GM12873 (cell line): ENCODE results near the gene CIB4.

Source experiments
- TF ChIP-seq, protein P1 (sequence below): IDR thresholded peaks from 2 replicates; pipeline ENCODE4 v1.5.1; 2012; ENCODE audit warnings: low read depth, mild to moderate bottlenecking, moderate library complexity, low read length, control low read depth; ENCODE audit not compliant: insufficient read depth; ENCODE audit errors: missing control alignments

CIB4 gene

DNA sequence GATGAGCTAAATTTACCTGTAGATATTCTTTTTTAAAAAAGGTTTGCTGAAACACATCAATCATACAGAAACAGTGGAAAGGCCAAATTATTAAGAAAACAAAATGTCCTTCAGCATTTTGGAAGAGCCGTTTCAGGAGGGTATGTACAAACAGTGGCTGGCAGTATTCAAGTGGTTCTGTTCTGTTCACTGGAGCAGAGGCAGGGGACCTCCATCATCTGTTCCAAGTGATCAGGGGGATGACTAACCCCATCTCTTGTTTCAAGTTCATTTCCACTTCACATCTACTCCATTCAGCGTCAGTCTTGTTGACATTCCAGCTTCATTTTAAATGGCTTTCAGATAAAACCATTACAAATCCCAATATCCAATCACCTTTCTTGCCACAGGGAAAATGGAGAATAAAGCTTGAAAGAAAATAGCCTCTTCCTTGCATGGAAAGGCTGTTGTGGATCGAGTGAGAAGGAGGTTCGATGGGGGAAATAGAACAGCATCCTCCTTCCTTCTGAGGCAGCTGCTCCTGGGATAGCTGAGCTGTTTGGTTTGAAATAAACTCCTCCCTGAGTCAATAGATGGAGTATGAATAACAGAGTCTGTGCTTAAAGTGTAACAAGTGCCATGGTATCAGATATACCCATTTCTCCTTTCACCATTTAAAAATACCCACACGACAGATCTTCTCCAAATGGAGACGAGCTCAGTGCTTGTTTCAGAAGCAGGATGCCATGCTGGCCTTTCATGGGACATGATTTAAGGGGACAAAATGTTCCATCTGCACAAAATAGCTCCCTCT, 99.6 kb downstream of the CIB4 start:
- TF ChIP-seq, protein P1, sequence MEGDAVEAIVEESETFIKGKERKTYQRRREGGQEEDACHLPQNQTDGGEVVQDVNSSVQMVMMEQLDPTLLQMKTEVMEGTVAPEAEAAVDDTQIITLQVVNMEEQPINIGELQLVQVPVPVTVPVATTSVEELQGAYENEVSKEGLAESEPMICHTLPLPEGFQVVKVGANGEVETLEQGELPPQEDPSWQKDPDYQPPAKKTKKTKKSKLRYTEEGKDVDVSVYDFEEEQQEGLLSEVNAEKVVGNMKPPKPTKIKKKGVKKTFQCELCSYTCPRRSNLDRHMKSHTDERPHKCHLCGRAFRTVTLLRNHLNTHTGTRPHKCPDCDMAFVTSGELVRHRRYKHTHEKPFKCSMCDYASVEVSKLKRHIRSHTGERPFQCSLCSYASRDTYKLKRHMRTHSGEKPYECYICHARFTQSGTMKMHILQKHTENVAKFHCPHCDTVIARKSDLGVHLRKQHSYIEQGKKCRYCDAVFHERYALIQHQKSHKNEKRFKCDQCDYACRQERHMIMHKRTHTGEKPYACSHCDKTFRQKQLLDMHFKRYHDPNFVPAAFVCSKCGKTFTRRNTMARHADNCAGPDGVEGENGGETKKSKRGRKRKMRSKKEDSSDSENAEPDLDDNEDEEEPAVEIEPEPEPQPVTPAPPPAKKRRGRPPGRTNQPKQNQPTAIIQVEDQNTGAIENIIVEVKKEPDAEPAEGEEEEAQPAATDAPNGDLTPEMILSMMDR = no peak

- TF ChIP-seq, protein P1 = no peak
Measured at GRCh38 chr2:26540961-26541360, 100.2 kb downstream of the CIB4 start.

- TF ChIP-seq, protein P1 = no peak
Measured at GRCh38 chr2:26540306-26540705, 100.9 kb downstream of the CIB4 start.

- TF ChIP-seq, protein P1 = no peak
Measured at GRCh38 chr2:26537826-26538475, 103.2 kb downstream of the CIB4 start.

DNA sequence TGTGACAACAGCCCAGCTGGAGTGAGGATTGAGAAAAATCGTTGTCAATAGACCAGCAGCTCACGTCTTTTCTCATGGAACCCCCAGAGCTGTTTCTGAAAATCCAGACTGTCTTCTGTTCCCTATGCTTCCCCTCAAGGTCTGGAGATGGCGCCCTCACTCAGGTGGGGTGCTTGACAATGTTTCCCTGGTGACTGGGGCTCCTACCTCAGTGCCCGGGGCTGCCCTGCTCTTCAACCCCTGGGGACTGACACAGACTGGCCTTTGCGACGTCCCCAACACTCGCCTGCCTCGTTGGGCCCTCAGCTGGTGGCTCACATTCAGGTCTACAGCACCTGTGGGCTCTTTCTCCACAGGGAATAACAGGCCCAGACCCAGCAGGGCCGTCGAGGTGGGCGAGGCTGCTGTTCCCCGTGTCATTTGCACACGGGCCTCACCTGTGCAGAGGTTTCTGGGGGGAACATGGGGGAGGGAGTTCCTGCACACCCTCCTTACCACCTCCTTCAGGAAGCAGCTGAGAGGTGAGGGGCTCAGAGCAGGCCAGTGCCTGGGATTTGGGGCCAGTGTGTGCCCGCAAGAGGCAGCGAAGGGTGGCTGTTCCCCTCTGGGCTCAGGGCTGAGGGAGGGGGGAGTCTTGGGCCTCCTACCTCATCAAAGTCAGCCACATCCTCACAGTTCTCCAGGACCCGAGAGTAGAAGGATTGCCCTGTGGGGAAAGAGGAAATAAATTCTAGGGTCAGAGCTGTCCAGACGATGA, 103.9 kb downstream of the CIB4 start:
- TF ChIP-seq, protein P1 = no peak

DNA sequence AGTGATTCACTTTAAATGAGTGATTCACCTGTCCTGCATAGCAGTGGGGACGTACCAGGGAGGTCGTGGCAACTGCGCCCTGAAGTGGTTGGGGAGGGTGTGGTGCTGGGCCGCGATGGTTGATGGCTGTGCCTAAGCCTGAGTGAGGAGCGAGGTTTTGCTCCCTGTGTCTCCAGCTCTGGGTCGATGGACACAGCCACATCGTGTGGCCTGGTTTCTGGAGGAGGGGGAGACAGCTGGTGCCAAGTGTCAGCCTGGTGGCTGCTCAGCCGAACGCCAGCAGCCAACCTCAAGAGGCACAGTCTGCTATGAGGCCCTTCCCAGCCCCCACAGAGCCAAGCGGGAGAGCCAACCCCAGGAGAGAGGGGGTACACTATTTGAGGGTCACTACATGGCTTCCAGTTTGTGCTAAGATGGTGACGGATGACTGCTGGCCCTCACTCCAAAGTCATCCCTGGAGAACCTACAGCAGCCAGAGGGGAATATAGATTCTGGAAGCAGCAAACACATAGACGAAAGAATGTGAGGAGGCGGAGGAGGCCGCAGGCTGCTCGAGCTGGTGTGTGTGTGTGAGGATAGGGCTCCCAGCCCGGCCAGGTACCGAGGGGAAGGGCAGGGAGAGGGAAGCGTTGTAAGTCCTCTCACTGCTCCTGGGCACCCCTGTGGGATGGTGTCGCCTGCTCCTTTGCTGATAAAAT, 104.6 kb downstream of the CIB4 start:
- TF ChIP-seq, protein P1 = no peak
